ENCODE data around the gene COBL. TPM values are rescaled to one million over a fixed set of nuclear protein-coding genes. Genes with fewer than 3 reads are reported as not detected.

Gene COBL
- total RNA-seq, 1 donor from 2014 or later: 0.11 TPM

DNA sequence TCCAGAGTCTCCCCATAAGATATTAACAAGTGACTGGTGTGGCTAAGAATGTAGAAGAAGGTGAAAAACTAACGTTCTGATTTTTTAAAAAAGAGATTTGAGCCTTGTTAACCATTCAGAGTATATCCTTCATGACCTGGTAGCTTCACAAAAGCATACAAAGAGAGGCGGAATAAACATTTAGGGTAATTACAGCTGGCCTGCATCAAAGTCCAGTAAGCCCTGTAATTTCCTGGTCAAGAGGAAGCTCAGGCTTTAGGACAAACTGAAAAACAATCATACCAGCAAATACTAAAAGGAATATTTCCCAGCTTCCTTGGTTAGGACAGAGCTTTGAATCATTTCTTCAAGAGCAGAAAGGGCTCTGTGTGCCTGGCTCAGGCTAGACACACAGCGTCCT lies 165.2 kb downstream of the COBL start:
- intact Hi-C loops (cut with DNase I): no loop called here
- no peak for TF ChIP-seq CTCF (IDR thresholded peaks at IDR 0.05)
- H3K27ac ChIP-seq: no peak overlapping the region

GRCh38 chr7:51150193-51150592 lies 166.4 kb downstream of the COBL start:
- Histone ChIP-seq H3K9me3 (peaks cover 8 to 11% of the 10 kb centered on the region in 2 donors), H3K4me1 (no peaks in the 10 kb centered on the region), H3K27ac (no peak overlapping the region), H3K36me3 (no peaks in the 10 kb centered on the region), H3K27me3 (no peaks in the 10 kb centered on the region), H3K4me3 (no peak overlapping the region)
- no peak for DNase-seq (ENCODE audit: low spot score in 2 of 2)
- TF ChIP-seq CTCF (IDR thresholded peaks at IDR 0.05): no peak
- intact Hi-C loops (cut with DNase I): no loop called here

More for the DNA sequence above, 165.2 kb downstream of the COBL start:
- no peak for DNase-seq (ENCODE audit: low spot score in 2 of 2)
- no peak overlapping the region for H3K4me3 ChIP-seq
- no peaks in the 10 kb centered on the region for H3K36me3 ChIP-seq
- H3K4me1 ChIP-seq: no peaks in the 10 kb centered on the region
- no peaks in the 10 kb centered on the region for H3K27me3 ChIP-seq
- peaks cover 8 to 11% of the 10 kb centered on the region in 2 donors for H3K9me3 ChIP-seq

DNA sequence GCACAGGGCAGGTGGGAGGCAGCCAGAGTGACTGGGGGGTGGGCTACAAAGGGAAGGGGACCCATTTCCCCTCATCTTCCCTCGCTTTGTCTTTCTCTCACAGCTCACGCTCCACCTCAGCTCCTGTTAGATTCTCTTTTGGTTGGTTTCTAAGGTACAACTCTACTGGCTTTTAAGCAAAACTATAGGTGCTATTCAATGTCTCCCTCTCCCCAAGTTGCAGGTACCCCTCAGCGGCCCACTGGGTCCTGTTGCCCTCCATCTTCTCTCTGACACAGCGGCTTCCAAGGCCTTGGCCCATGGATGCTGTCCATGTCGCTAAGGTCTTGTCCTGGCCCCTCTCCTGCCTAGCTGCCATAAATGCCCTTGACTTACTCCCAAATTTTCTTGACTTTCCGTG lies 168.4 kb downstream of the COBL start:
- Histone ChIP-seq H3K36me3 (no peaks in the 10 kb centered on the region), H3K27me3 (no peaks in the 10 kb centered on the region), H3K27ac (no peak overlapping the region), H3K9me3 (peaks cover 8 to 11% of the 10 kb centered on the region in 2 donors), H3K4me3 (no peak overlapping the region), H3K4me1 (no peaks in the 10 kb centered on the region)
- no peak for TF ChIP-seq CTCF (IDR thresholded peaks at IDR 0.05)
- intact Hi-C loops (cut with DNase I): loop anchor here (10.0 kb wide), 1 partner anchor 363 kb away; the partner anchor contains the start of gene GRB10
- DNase-seq (ENCODE audit: low spot score in 2 of 2): no peak

DNA sequence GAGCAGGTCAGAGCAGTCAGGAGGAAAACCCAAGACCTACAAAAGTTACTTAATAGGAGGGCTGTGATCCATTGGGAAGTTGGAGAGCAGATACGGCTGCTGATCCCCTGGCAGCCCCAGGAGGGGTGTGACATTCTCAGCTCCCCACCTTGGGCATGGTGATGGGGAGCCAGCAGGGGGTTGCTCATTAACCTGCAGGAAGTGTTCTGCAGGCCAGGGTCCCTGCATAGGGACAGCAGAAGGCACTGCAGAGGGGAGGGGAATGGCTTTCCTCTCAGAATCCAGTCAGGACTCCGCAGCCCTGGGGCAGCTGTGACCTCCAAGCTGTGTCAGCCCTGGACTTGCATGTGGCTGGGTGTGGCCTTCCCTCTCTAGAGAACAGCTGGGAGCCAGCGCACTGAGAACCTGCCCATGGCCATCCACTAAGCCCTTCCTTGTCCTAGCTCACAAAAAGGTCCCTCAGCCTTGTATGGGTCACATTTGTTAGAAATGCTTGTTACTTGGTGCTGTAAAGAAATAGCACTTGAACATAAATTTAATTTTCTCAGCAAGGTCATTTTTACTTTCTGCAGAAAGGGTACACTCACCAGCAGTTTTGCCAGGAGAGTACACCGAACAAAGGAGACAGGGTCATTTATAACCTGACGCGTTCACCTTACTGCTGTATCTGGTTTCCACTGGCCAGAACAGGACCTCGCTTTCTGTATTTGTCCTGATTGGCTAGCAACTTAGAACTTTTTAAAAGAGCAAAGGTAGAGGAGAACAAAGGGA lies 169.6 kb downstream of the COBL start:
- Histone ChIP-seq H3K27me3 (no peaks in the 10 kb centered on the region), H3K4me1 (no peaks in the 10 kb centered on the region), H3K9me3 (peaks cover 8 to 11% of the 10 kb centered on the region in 2 donors), H3K4me3 (no peak overlapping the region), H3K27ac (no peak overlapping the region), H3K36me3 (no peaks in the 10 kb centered on the region)
- no peak for DNase-seq (ENCODE audit: low spot score in 2 of 2)
- TF ChIP-seq CTCF (IDR thresholded peaks at IDR 0.05): no peak
- intact Hi-C loops (cut with DNase I): loop anchor here (10.0 kb wide), 1 partner anchor 362 kb away; the partner anchor contains the start of gene GRB10

GRCh38 chr7:51144178-51144577 lies 172.4 kb downstream of the COBL start:
- Histone ChIP-seq H3K4me1 (no peaks in the 10 kb centered on the region), H3K27ac (no peak overlapping the region), H3K4me3 (no peak overlapping the region), H3K9me3 (peaks cover 8 to 11% of the 10 kb centered on the region in 2 donors), H3K36me3 (no peaks in the 10 kb centered on the region), H3K27me3 (no peaks in the 10 kb centered on the region)
- DNase-seq (ENCODE audit: low spot score in 2 of 2): no peak
- intact Hi-C loops (cut with DNase I): loop anchor here (10.0 kb wide), 1 partner anchor 359 kb away; the partner anchor contains the start of gene GRB10
- TF ChIP-seq CTCF (IDR thresholded peaks at IDR 0.05): no peak

Measured in ascending aorta (tissue), 2 donors.